H1 (cell line): ENCODE measurements around the gene KCMF1. TPM values are rescaled to one million over a fixed set of nuclear protein-coding genes. Genes with fewer than 3 reads are reported as not detected.
A peak's percentile ranks its signal among the peaks of the same experiment; 100 is the strongest.

ENCODE experiments used
- CTCF ChIA-PET: fragments of 300-600 bp; sonication (Branson Sonifier 250); formaldehyde crosslinking; loops from one replicate; lab custom pipeline; 2021; ENCODE audit not compliant: partially characterized antibody; lab: Charles Lee
- POLR2A ChIA-PET: fragments of 300-600 bp; sonication (Branson Sonifier 250); formaldehyde crosslinking; loops from one replicate; lab custom pipeline; 2021; ENCODE audit warnings: inconsistent platforms; ENCODE audit not compliant: partially characterized antibody; lab: Charles Lee
- DNase-seq, 2 experiments: peaks; one replicate each; pipeline versions ENCODE4 v3.0.0 to v3.0.0-alpha.2; 2010 to 2022; ENCODE audit warnings: low spot score in 2 of 2, low read depth in 1 of 2, mixed read lengths in 1 of 2
- FAIRE-seq: peaks from 2 replicates; lab custom pipeline; 2011; peaks lifted over from hg19 to GRCh38; lab: Jason Lieb, UNC
- H2AFZ ChIP-seq: 2 replicates; pipeline ENCODE4 v1.8.1; 2012; ENCODE audit warnings: low read length, inconsistent platforms
- H2AK5ac ChIP-seq: 2 replicates; pipeline ENCODE4 v1.6.1; 2013; ENCODE audit warnings: low read depth, low read length
- H2BK120ac ChIP-seq: replicated peaks from 2 replicates; pipeline ENCODE3; 2013; ENCODE audit warnings: low read depth, low read length, inconsistent platforms
- H2BK12ac ChIP-seq: 2 replicates; pipeline ENCODE4 v1.6.1; 2013; ENCODE audit warnings: low read depth, low read length
- H2BK15ac ChIP-seq: 2 replicates; pipeline ENCODE4 v1.6.1; 2013; ENCODE audit warnings: low read length
- H2BK20ac ChIP-seq: 2 replicates; pipeline ENCODE4 v1.6.1; 2013; ENCODE audit warnings: low read length
- H2BK5ac ChIP-seq: 2 replicates; pipeline ENCODE4 v1.6.1; 2013; ENCODE audit warnings: low read depth, low read length
- H3K14ac ChIP-seq: 2 replicates; pipeline ENCODE4 v1.6.1; 2013; ENCODE audit warnings: inconsistent platforms; ENCODE audit not compliant: insufficient read length
- H3K18ac ChIP-seq: 2 replicates; pipeline ENCODE4 v1.6.1; 2013; ENCODE audit warnings: low read length; ENCODE audit errors: extremely low read depth
- H3K23ac ChIP-seq: 2 replicates; pipeline ENCODE4 v1.6.1; 2013; ENCODE audit warnings: inconsistent platforms; ENCODE audit not compliant: insufficient read length
- H3K23me2 ChIP-seq: 2 replicates; pipeline ENCODE4 v1.6.1; 2013; ENCODE audit warnings: low read depth, low read length
- H3K27ac ChIP-seq: 2 replicates; pipeline ENCODE4 v1.6.1; 2011; ENCODE audit warnings: low read depth, low read length, inconsistent platforms
- H3K27me3 ChIP-seq, 4 experiments: replicated peaks in 1 of 4; 1 replicate in 1 of 4; 2 replicates in 3 of 4; pipeline versions ENCODE4 v1.6.1 to v1.8.1; 2011 to 2013; ENCODE audit warnings: low read length in 3 of 4, mild to moderate bottlenecking in 3 of 4, inconsistent platforms in 2 of 4, mixed read lengths in 2 of 4, moderate library complexity in 1 of 4; ENCODE audit not compliant: control insufficient read depth in 3 of 4, insufficient read depth in 3 of 4; ENCODE audit errors: extremely low read depth in 1 of 4
- H3K36me3 ChIP-seq, 4 experiments: 2 replicates each; pipeline versions ENCODE4 v1.6.1 to v1.8.1; 2011 to 2013; ENCODE audit warnings: mild to moderate bottlenecking in 4 of 4, low read length in 3 of 4, moderate library complexity in 2 of 4, control low read depth in 1 of 4, inconsistent platforms in 1 of 4; ENCODE audit not compliant: insufficient read depth in 4 of 4, control insufficient read depth in 2 of 4
- H3K4ac ChIP-seq: replicated peaks from 2 replicates; pipeline ENCODE3; 2013; ENCODE audit warnings: low read length, low read depth, mixed read lengths, inconsistent platforms; ENCODE audit not compliant: insufficient read length
- H3K4me1 ChIP-seq, 4 experiments: replicated peaks in 1 of 4; 1 replicate in 1 of 4; 2 replicates in 3 of 4; pipeline versions ENCODE4 v1.6.1 to v1.8.1; 2011 to 2013; ENCODE audit warnings: low read length in 3 of 4, inconsistent platforms in 2 of 4, mixed read lengths in 1 of 4; ENCODE audit not compliant: insufficient read depth in 4 of 4, control insufficient read depth in 3 of 4
- H3K4me2 ChIP-seq, 2 experiments: 2 replicates each; pipeline versions ENCODE4 v1.6.1 to v1.8.1; 2011 to 2013; ENCODE audit warnings: low read depth in 2 of 2, low read length in 2 of 2, control low read depth in 1 of 2, inconsistent platforms in 1 of 2, mild to moderate bottlenecking in 1 of 2; ENCODE audit not compliant: insufficient read depth in 1 of 2
- H3K4me3 ChIP-seq, 4 experiments: fragments of 200-600, 300-600 bp in 1 of 4; sonication (generic), shearing (Covaris generic), sonication (Bioruptor Twin) in 1 of 4; 2 replicates each; pipeline versions ENCODE4 v1.5.1 to v1.8.1; 2011 to 2016; ENCODE audit warnings: low read length in 4 of 4, low read depth in 3 of 4, control low read depth in 2 of 4, inconsistent platforms in 2 of 4, mild to moderate bottlenecking in 2 of 4, mixed read lengths in 1 of 4, moderate library complexity in 1 of 4; ENCODE audit not compliant: insufficient read depth in 2 of 4; ENCODE audit errors: extremely low read depth in 1 of 4
- H3K56ac ChIP-seq: replicated peaks from 2 replicates; pipeline ENCODE3; 2013; ENCODE audit warnings: low read depth, mild to moderate bottlenecking, mixed read lengths, low read length, inconsistent platforms; ENCODE audit not compliant: insufficient read length
- H3K79me1 ChIP-seq: 2 replicates; pipeline ENCODE4 v1.6.1; 2013; ENCODE audit warnings: low read depth, low read length, control low read depth
- H3K79me2 ChIP-seq, 2 experiments: 2 replicates each; pipeline versions ENCODE4 v1.6.1 to v1.8.1; 2012 to 2013; ENCODE audit warnings: low read length in 2 of 2, mild to moderate bottlenecking in 2 of 2, inconsistent platforms in 1 of 2; ENCODE audit not compliant: insufficient read depth in 2 of 2, control insufficient read depth in 1 of 2
- H3K9ac ChIP-seq, 4 experiments: replicated peaks in 1 of 4; 1 replicate in 1 of 4; 2 replicates in 3 of 4; pipeline versions ENCODE4 v1.6.1 to v1.8.1; 2011 to 2013; ENCODE audit warnings: low read depth in 3 of 4, low read length in 3 of 4, control low read depth in 2 of 4, mild to moderate bottlenecking in 2 of 4, moderate library complexity in 2 of 4, inconsistent platforms in 1 of 4; ENCODE audit errors: extremely low read depth in 1 of 4
- H3K9me3 ChIP-seq, 2 experiments: 2 replicates each; pipeline versions ENCODE4 v1.6.1 to v1.8.1; 2012 to 2013; ENCODE audit warnings: mild to moderate bottlenecking in 2 of 2, moderate library complexity in 2 of 2, control low read depth in 1 of 2, inconsistent platforms in 1 of 2, low read depth in 1 of 2, low read length in 1 of 2, mixed read lengths in 1 of 2; ENCODE audit not compliant: insufficient read depth in 2 of 2
- H4K20me1 ChIP-seq, 2 experiments: replicated peaks in 1 of 2; 2 replicates each; pipeline versions ENCODE3 to v1.8.1; 2011 to 2013; ENCODE audit warnings: inconsistent platforms in 2 of 2, low read length in 2 of 2, mild to moderate bottlenecking in 1 of 2; ENCODE audit not compliant: insufficient read depth in 2 of 2, control insufficient read depth in 1 of 2
- H4K5ac ChIP-seq: 2 replicates; pipeline ENCODE4 v1.6.1; 2013; ENCODE audit warnings: low read length, low read depth, mixed read lengths, inconsistent platforms; ENCODE audit not compliant: insufficient read length
- H4K8ac ChIP-seq: 2 replicates; pipeline ENCODE4 v1.8.0; 2013; ENCODE audit warnings: mild to moderate bottlenecking, moderate library complexity, low read length, inconsistent platforms; ENCODE audit not compliant: insufficient read depth; ENCODE audit errors: extremely low read depth
- H4K91ac ChIP-seq: replicated peaks from 2 replicates; pipeline ENCODE3; 2013; ENCODE audit warnings: low read length, mixed read lengths, inconsistent platforms; ENCODE audit not compliant: insufficient read length
- CREB1 ChIP-seq: IDR thresholded peaks from 2 replicates; pipeline ENCODE4 v1.6.1; 2012; ENCODE audit warnings: inconsistent platforms
- FOSL1 ChIP-seq: IDR thresholded peaks from 2 replicates; pipeline ENCODE4 v1.6.1; 2011; ENCODE audit warnings: mild to moderate bottlenecking, low read depth, low read length, moderate library complexity; ENCODE audit not compliant: insufficient read depth
- HDAC6 ChIP-seq: IDR thresholded peaks from one replicate; pipeline ENCODE4 v1.7.1; 2012; ENCODE audit warnings: low read depth, mild to moderate bottlenecking, inconsistent platforms, low read length, moderate library complexity
- KDM5A ChIP-seq: fragments of 200-600 bp; IDR thresholded peaks from 2 replicates; pipeline ENCODE4 v1.7.1; 2012; ENCODE audit warnings: mild to moderate bottlenecking, low read length, inconsistent platforms, mixed read lengths
- POLR2A ChIP-seq, 2 experiments: IDR thresholded peaks; 1 replicate in 1 of 2; 2 replicates in 1 of 2; pipeline ENCODE4 v1.6.1; 2011; ENCODE audit warnings: low read depth in 2 of 2, low read length in 2 of 2, mild to moderate bottlenecking in 2 of 2; ENCODE audit errors: control extremely low read depth in 1 of 2
- POLR2AphosphoS5 ChIP-seq: IDR thresholded peaks from 2 replicates; pipeline ENCODE4 v1.6.1; 2011; ENCODE audit warnings: low read depth, low read length
- POU5F1 ChIP-seq: IDR thresholded peaks from 2 replicates; pipeline ENCODE4 v1.6.1; 2011; ENCODE audit warnings: low read depth, mild to moderate bottlenecking, low read length, moderate library complexity
- TEAD4 ChIP-seq: IDR thresholded peaks from 2 replicates; pipeline ENCODE4 v1.6.1; 2012; ENCODE audit warnings: low read depth, low read length, inconsistent platforms, mixed read lengths
- WGBS, 2 experiments: shearing (Covaris generic) in 1 of 2; methylation state at CpG; one replicate each; pipeline versions ENCODE4 v1.1.6 to v1.1.7; 2013 to 2015; ENCODE audit warnings: low lambda C conversion rate in 2 of 2, mixed read lengths in 2 of 2, inconsistent platforms in 1 of 2, low coverage in 1 of 2, missing lambda C conversion rate in 1 of 2; ENCODE audit not compliant: insufficient replicate concordance in 2 of 2, insufficient coverage in 1 of 2, insufficient read length in 1 of 2; ENCODE audit errors: extremely low coverage in 1 of 2, missing lambda C conversion rate in 1 of 2; 5-methylcytosine and 5-hydroxymethylcytosine counted together
- polyA plus RNA-seq, 7 experiments: library from polyadenylated mRNA; depleted of rRNA in 3 of 7; stranded (reverse) in 5 of 7; unstranded in 2 of 7; fragments of >200 nt in 5 of 7; fragments of 200-250 nt in 2 of 7; gene quantifications; 1 replicate in 5 of 7; 2 replicates in 1 of 7; 4 replicates in 1 of 7; pipeline versions ENCODE4 v1.2.1 to v1.2.3, GENCODE V29; 2011 to 2013; ENCODE audit warnings: missing spikeins in 2 of 7, mixed read lengths in 2 of 7
- total RNA-seq: library from RNA; stranded (reverse); fragmentation: NEBNext Ultra II Directional; extraction: Animal tissue kit (Norgen Biotek cat#: 25700); gene quantifications from 2 replicates; pipeline ENCODE4 v1.2.1, GENCODE V29; 2021
- TF ChIP-seq, protein P1 (sequence below): IDR thresholded peaks from 2 replicates; pipeline ENCODE4 v1.6.1; 2012; ENCODE audit warnings: low read length, inconsistent platforms

KCMF1 gene
- total and polyA plus RNA-seq, 2 of the 8 experiments (the other 6 are each of a cell fraction or from before 2014, with no cell fraction given): 86.9 to 149 TPM

DNA sequence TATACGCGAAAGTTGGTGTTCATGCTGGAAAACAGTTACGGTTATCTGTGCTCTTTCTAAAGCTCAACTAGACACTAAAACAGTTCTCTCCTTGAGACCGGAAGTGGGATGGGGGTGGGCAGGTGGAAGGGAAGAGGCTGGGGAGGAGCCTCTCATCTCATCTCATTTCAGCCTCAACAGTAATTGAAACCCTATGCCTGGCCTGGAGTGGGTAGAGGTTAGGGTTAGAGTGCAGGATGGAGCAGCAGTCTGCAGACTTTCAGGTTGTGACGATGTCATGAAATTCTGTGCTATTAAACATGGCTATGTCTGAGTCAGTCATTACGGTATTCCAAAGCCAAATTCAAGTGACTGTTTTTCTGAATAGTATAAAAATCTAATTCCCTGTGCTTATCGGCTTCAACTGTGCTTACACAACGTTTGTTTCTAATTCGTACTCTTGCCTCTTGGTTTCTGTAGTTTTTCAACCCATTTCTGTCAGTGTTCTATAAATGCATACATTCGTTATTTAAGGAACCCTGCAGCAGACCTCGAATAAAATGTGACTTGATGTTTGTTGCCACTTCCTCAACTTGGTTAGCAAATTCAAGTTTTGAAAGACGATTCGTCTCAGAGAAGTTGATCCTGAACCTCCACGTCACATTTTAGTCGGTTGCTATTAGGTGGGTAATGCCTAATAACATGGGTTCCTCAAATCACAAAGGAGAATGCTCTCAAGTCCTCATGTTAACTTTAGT lies 86.4 kb downstream of the KCMF1 start:
- no peak overlapping the region for H2BK5ac ChIP-seq
- no peak overlapping the region for H2BK20ac ChIP-seq
- H3K14ac ChIP-seq: no peak overlapping the region
- H3K9me3 ChIP-seq: no peaks in the 10 kb centered on the region
- WGBS, 2 experiments: 87% methylated on average over 15 of the region's 15 CpGs; no CpG with 5 or more reads in 1 of the 2 experiments
- no peak overlapping the region for H4K8ac ChIP-seq
- no peak overlapping the region for H3K9ac ChIP-seq
- H4K20me1 ChIP-seq: no peaks in the 10 kb centered on the region
- DNase-seq (no peak), FAIRE-seq (no peak)
- H4K91ac ChIP-seq: no peak overlapping the region
- H3K4ac ChIP-seq: no peak overlapping the region
- TF ChIP-seq HDAC6 (no peak), CREB1 (no peak), TEAD4 (no peak), FOSL1 (no peak), POU5F1 (no peak), POLR2AphosphoS5 (peak; percentile 38; the same call in 1 of the 2 replicates), POLR2A (IDR thresholded peaks at IDR 0.05; ENCODE audit: control extremely low read depth in 1 of 2, low read depth in 2 of 2, low read length in 2 of 2) (peak; percentile 16 to 18; a peak in 2 of 3 replicates), KDM5A (no peak)
- TF ChIP-seq, protein P1, sequence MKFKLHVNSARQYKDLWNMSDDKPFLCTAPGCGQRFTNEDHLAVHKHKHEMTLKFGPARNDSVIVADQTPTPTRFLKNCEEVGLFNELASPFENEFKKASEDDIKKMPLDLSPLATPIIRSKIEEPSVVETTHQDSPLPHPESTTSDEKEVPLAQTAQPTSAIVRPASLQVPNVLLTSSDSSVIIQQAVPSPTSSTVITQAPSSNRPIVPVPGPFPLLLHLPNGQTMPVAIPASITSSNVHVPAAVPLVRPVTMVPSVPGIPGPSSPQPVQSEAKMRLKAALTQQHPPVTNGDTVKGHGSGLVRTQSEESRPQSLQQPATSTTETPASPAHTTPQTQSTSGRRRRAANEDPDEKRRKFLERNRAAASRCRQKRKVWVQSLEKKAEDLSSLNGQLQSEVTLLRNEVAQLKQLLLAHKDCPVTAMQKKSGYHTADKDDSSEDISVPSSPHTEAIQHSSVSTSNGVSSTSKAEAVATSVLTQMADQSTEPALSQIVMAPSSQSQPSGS: no peak
- no peak overlapping the region for H4K5ac ChIP-seq
- no peak overlapping the region for H3K4me2 ChIP-seq
- no peaks in the 10 kb centered on the region; the same call in 1 of the 2 replicates for H3K23me2 ChIP-seq
- CTCF ChIA-PET: interaction anchor here (0.7 to 1.2 kb wide), 4 partner anchors 14 to 242 kb away, joined by 3 to 8 read pairs (median 4); no protein-coding TSS in a partner anchor
- POLR2A ChIA-PET: interaction anchor here (0.7 to 1.5 kb wide), 6 partner anchors 9 to 40 kb away, joined by 3 to 4 read pairs (median 3); no protein-coding TSS in a partner anchor
- H3K27me3 ChIP-seq: no peaks in the 10 kb centered on the region
- no peak overlapping the region for H2BK12ac ChIP-seq
- H2BK120ac ChIP-seq: no peak overlapping the region
- H3K23ac ChIP-seq: no peak overlapping the region
- no peak overlapping the region for H3K56ac ChIP-seq
- H3K27ac ChIP-seq: no peak overlapping the region
- peaks cover 0 to 5% (median 0%) of the 10 kb centered on the region in 4 experiments; a peak in 3 of 7 replicates for H3K4me1 ChIP-seq
- no peak overlapping the region for H3K18ac ChIP-seq
- no peak overlapping the region for H2BK15ac ChIP-seq
- no peaks in the 10 kb centered on the region for H3K79me1 ChIP-seq
- peaks cover 0 to 21% (median 10%) of the 10 kb centered on the region in 4 experiments; a peak in 5 of 8 replicates for H3K36me3 ChIP-seq
- H2AFZ ChIP-seq: no peak overlapping the region
- H3K4me3 ChIP-seq: no peak overlapping the region
- no peaks in the 10 kb centered on the region for H3K79me2 ChIP-seq
- no peak overlapping the region for H2AK5ac ChIP-seq
